NCI-H460 (cell line): ENCODE data around the gene STRC. TPM values are rescaled to one million over a fixed set of nuclear protein-coding genes. Genes with fewer than 3 reads are reported as not detected.
"Not testable (repeated sequence)": the region's sequence is repeated elsewhere in the genome, so short reads cannot be mapped to it uniquely, and the experiment has no call there.

ENCODE experiments used
- DNase-seq: peaks from one replicate; pipeline ENCODE4 v3.0.0-alpha.2; 2016; ENCODE audit warnings: low read depth; ENCODE audit errors: extremely low read depth
- polyA plus RNA-seq: library from polyadenylated mRNA; depleted of rRNA; stranded (reverse); fragments of >200 nt; gene quantifications from 2 replicates; pipeline ENCODE4 v1.2.3, GENCODE V29; 2014; cell fraction: nucleus; rRNA removed
- total RNA-seq: library from RNA; depleted of rRNA; stranded (reverse); fragments of >200 nt; shearing (Covaris generic); gene quantifications from 2 replicates; pipeline ENCODE4 v1.2.3, GENCODE V29; 2014; rRNA removed

Gene STRC
- total RNA-seq, result 0.17 and 0.22 TPM in 2 replicates
- polyA plus RNA-seq, result 0.35 and 0.92 TPM in 2 replicates

- not testable (repeated sequence) for DNase-seq
These were observed at the start of gene STRC for GRCh38 chr15:43618700-43619099. STRC (minus strand) TSS chr15:43618800; CDS start chr15:43618722, 78 bp downstream.

- DNase-seq, result not testable (repeated sequence)
These were observed 47.6 kb upstream of the STRC start for GRCh38 chr15:43666177-43666576.

- DNase-seq, result not testable (repeated sequence)
These were observed 44.7 kb upstream of the STRC start for GRCh38 chr15:43663333-43663732.

- DNase-seq, result not testable (repeated sequence)
These were observed 43.7 kb upstream of the STRC start for GRCh38 chr15:43662293-43662692.

GRCh38 chr15:43659727-43660126 is 41.1 kb upstream of the STRC start:
- DNase-seq, result not testable (repeated sequence)

- not testable (repeated sequence) for DNase-seq
These were observed 30.9 kb upstream of the STRC start for GRCh38 chr15:43649430-43649926.

GRCh38 chr15:43648649-43649429 is 30.2 kb upstream of the STRC start, which contains the start of gene CATSPER2:
CATSPER2 (minus strand) TSS chr15:43648844; CDS start chr15:43648061, 783 bp downstream.
- DNase-seq, result no peak

GRCh38 chr15:43638464-43639204 is 20.0 kb upstream of the STRC start:
- not testable (repeated sequence) for DNase-seq

- not testable (repeated sequence) for DNase-seq
These were observed 8.3 kb upstream of the STRC start for GRCh38 chr15:43626937-43627336.

GRCh38 chr15:43625106-43625505 is 6.5 kb upstream of the STRC start:
- DNase-seq, result no peak

GRCh38 chr15:43622068-43622799 is 3.6 kb upstream of the STRC start:
- DNase-seq, result not testable (repeated sequence)

- not testable (repeated sequence) for DNase-seq
These were observed 850 bp downstream of the STRC start for GRCh38 chr15:43617750-43618149.

GRCh38 chr15:43602233-43602632 is 16.4 kb downstream of the STRC start:
- DNase-seq, result not testable (repeated sequence)

- not testable (repeated sequence) for DNase-seq
These were observed 18.4 kb downstream of the STRC start for GRCh38 chr15:43600200-43600599.

GRCh38 chr15:43599131-43599530 is 19.5 kb downstream of the STRC start:
- not testable (repeated sequence) for DNase-seq

- not testable (repeated sequence) for DNase-seq
These were observed 25.0 kb downstream of the STRC start, which contains the start of gene CKMT1B for GRCh38 chr15:43593328-43594190. CKMT1B (plus strand) TSS chr15:43594027; CDS start chr15:43594219, 192 bp downstream.

- DNase-seq, result not testable (repeated sequence)
These were observed 25.8 kb downstream of the STRC start for GRCh38 chr15:43592841-43593240.

- not testable (repeated sequence) for DNase-seq
These were observed 28.7 kb downstream of the STRC start, which contains the start of gene PPIP5K1 for GRCh38 chr15:43589778-43590466. PPIP5K1 (minus strand) TSS chr15:43590208; CDS start chr15:43584504, 5,704 bp downstream.

- not testable (repeated sequence) for DNase-seq
These were observed 44.0 kb downstream of the STRC start for GRCh38 chr15:43574607-43575006.
